GM12801 (cell line): Measurements from ENCODE around the gene MGAT1.

ENCODE experiments used
- CTCF ChIP-seq: IDR thresholded peaks from one replicate; pipeline ENCODE4 v1.5.1; 2011; ENCODE audit warnings: control low read depth; ENCODE audit not compliant: insufficient read length; ENCODE audit errors: extremely low read depth

The MGAT1 gene

GRCh38 chr5:180790020-180790419, 12.6 kb downstream of the MGAT1 start:
- no peak for TF ChIP-seq CTCF

- TF ChIP-seq CTCF, result no peak
Observed at GRCh38 chr5:180787711-180788431, 14.7 kb downstream of the MGAT1 start.

GRCh38 chr5:180786531-180787398, 15.8 kb downstream of the MGAT1 start:
- TF ChIP-seq CTCF, result no peak

GRCh38 chr5:180785794-180786221, 16.8 kb downstream of the MGAT1 start:
- TF ChIP-seq CTCF, result no peak

GRCh38 chr5:180785121-180785781, 17.4 kb downstream of the MGAT1 start:
- TF ChIP-seq CTCF, result no peak

- TF ChIP-seq CTCF, result no peak
Observed at GRCh38 chr5:180784497-180785097, 18.0 kb downstream of the MGAT1 start.
